ENCODE results near the gene IFNA16.
"Not testable (repeated sequence)": the region's sequence is repeated elsewhere in the genome, so short reads cannot be mapped to it uniquely, and the experiment has no call there.

IFNA16 gene

GRCh38 chr9:21194867-21195776 is 22.0 kb downstream of the IFNA16 start:
- DNase-seq: not testable (repeated sequence)

GRCh38 chr9:21187487-21187886 is 29.6 kb downstream of the IFNA16 start, which contains the start of gene IFNA4:
IFNA4 (minus strand) TSS chr9:21187587; CDS start chr9:21187531, 56 bp downstream.
- not testable (repeated sequence) for DNase-seq

DNA sequence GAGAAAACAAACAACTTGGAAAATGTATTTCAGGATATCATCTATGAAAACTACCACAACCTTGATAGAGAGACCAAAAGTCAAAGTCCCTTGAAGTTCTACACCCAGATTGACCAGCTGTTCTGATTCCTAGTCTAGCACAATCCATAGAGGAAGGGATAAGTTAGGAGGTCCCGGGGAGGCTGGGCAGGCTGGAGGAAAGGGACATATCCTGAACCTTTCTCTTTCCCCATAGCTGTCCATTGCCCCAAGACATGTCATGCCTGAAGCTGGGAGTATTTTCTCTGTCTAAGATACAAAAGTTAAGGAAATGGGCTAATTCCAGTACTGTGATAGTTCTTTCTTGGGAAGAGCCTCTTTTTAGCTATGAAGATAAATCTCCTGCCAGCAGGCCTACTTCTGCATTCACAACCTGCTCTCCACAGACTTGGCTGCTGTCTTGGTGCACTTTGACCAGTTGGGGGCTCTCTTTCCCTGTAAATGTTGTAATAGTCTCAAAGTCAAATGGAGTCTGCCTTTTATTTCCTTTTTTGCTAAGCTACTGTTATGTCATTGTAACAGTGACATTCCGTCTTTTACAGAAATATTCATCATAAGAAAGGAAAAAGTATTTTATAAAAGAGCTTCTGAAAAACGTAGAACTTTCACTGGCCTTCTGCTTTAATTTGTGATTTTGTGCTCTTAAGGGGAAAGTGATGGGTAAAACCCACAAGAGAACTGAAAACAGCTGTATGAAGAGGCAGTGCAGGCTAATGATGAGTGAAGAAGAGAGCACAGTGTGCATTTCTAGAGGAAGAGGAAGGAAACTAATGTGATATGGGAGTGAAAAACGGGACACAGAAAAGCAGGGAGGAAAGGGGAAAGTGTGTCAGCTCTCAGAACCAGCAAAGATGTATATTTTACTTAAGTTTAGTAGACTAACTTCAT is 34.0 kb downstream of the IFNA16 start:
- not testable (repeated sequence) for DNase-seq

DNA sequence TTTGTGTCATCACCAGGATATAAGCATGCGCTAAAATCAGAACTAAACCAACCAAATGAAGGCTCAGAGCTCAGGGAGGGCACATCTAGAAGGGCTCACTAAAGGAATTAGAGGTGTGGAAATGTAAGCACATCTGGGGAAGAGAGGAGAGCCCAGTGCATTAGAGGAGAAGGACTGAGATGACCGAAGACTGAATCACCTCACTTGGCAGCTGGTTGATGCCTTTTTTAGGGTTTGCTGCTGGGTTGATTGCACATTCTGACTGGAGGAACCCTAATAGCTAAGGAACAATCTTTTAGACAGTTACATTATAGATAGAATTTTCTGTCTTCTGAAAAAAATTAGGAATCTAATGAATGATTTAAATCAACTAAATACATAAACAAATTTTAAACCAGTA is 42.4 kb downstream of the IFNA16 start:
- DNase-seq: no peak

DNA sequence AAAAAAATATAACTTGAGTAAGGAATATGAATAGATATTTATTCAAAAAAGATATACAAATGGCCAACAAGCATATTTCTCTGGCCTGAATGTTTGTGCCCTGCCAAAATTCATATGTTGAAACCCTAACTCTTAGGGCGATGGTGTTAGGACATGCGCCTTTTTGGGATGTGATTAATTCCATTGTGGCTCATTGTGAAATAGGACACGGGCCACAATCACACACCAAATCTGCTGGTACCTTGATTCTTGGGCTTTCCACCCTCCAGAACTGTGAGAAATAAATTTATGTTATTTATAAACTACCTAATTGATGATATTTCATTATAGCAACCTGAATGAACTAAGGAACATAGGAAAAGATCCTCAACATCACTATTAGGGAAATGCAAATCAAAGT is 45.0 kb downstream of the IFNA16 start:
- no peak for DNase-seq

DNA sequence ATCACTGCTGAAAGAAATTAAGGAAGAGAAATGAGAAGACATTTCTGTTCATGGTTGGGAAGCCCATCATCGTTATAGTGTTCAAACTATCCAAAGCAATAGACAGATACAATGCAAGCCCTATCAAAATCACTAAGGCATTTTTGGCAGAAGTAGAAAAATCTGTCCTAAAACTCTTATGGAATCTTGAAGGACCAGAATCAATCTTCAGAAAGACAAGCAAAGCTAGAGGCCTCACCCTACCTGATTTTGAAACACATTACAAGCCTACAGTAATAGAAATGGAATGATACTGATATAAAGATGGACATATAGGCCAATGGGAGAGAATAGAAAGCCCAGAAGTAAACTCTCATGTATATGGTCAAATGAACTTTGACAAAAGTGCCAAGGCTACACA is 45.8 kb downstream of the IFNA16 start:
- no peak for DNase-seq

DNA sequence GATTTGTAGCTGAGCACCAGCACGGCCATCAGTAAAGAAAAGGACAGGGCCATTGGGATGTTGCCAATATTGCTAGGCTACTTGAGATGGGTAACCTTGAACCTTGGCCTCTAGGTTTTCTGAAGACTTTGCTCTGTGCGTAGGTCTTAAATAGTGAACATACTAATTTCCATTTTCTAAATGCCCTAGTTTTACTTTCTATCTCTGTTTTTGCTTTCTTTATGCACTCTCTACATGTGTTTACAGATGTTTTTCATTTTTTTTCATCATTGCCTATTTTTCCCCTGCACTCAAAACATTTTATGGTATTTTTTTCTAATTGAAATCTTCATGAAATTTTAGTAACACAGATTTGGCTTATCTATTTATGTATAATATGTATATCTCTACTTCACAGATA is 50.6 kb downstream of the IFNA16 start, which contains the start of gene IFNA21:
Gene IFNA21, minus strand, starts transcription at position 101 of the 400 bp plus-strand sequence. Its CDS starts 48 bp downstream, at position 53.
- not testable (repeated sequence) for DNase-seq
